ENCODE results near the gene AGBL2. TPM values are rescaled to one million over a fixed set of nuclear protein-coding genes. Genes with fewer than 3 reads are reported as not detected.

Gene AGBL2
- total and polyA plus RNA-seq, 10 donors: 1.1 to 5.1 (median 2.4) TPM

DNA sequence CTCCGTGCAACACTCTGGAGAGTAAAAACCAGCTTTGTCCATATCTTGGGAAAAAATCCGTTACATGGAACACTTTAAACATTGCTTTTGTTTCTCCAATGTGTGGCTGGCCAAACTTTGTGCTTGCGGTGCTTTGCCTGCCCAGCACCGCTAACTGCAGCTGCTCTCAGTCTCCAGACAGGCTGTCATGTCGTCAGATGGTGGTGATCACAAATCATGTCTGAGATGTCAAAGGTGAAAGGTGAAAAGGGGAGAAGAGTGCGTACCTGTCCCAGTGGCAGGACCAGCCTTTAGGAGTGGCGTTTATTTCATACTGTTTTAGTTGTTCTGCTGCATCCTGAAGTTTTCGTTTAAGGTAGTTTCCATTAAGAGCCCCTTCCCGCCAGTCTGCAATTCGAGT, 17.1 kb upstream of the AGBL2 start:
- intact Hi-C loops (cut with DNase I; ENCODE audit: low total_unique reads): loop anchor here (10.0 kb wide), 1 partner anchor 73 kb away; no protein-coding TSS in a partner anchor
- WGBS, 5 donors: 82 to 95% (median 91%) methylated on average over 10 of the region's 10 CpGs
- Histone ChIP-seq H3K27me3 (replicated peaks in 1 of 7) (no peaks in the 10 kb centered on the region), H3K36me3 (peaks cover 14 to 100% (median 98%) of the 10 kb centered on the region in 6 donors), H3K4me3 (no peak overlapping the region), H3K27ac (no peak overlapping the region), H3K4me1 (no peaks in the 10 kb centered on the region), H3K9me3 (no peaks in the 10 kb centered on the region)
- DNase-seq: no peak
- no peak for TF ChIP-seq POLR2A (IDR thresholded peaks at IDR 0.05)
- TF ChIP-seq POLR2AphosphoS5 (IDR thresholded peaks at IDR 0.05): peak in 1 of 3 donors; percentile 11
- no peak for TF ChIP-seq CTCF (IDR thresholded peaks at IDR 0.05 in 8 of 11, conservative IDR thresholded peaks at IDR 0.05 in 3 of 11)

DNA sequence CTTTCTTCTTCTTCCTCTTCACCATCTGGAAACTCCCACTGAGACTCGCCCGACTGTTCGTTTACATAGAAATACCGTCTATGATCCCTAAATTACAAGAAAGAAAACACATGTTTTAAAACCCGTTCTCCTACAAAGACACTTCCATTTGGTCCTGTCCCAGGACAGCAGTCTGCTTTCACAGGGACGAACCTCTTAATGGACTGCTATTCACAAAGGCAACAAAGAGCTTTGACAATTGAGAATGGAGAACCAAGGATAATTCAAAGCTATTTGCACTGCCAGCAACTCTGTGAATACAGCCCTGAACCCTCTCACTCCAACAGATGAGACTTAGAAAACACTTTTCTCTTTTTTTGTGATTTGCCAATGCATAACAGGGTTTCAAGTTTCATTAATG, 16.3 kb upstream of the AGBL2 start:
- WGBS, 5 donors: 85 to 93% (median 91%) methylated on average over 6 of the region's 6 CpGs
- Histone ChIP-seq H3K27me3 (replicated peaks in 1 of 7) (no peaks in the 10 kb centered on the region), H3K27ac (no peak overlapping the region), H3K4me3 (no peak overlapping the region), H3K4me1 (no peaks in the 10 kb centered on the region), H3K36me3 (peaks cover 14 to 100% (median 99%) of the 10 kb centered on the region in 6 donors), H3K9me3 (no peaks in the 10 kb centered on the region)
- no peak for DNase-seq
- intact Hi-C loops (cut with DNase I; ENCODE audit: low total_unique reads): loop anchor here (10.0 kb wide), 1 partner anchor 73 kb away; no protein-coding TSS in a partner anchor
- TF ChIP-seq POLR2A (IDR thresholded peaks at IDR 0.05) (no peak), POLR2AphosphoS5 (IDR thresholded peaks at IDR 0.05) (no peak), CTCF (IDR thresholded peaks at IDR 0.05 in 8 of 11, conservative IDR thresholded peaks at IDR 0.05 in 3 of 11) (no peak)

- Histone ChIP-seq H3K4me1 (peaks cover 0 to 11% (median 0%) of the 10 kb centered on the region in 6 donors), H3K9me3 (no peaks in the 10 kb centered on the region), H3K36me3 (peaks cover 8 to 100% (median 97%) of the 10 kb centered on the region in 6 donors), H3K27ac (no peak overlapping the region), H3K4me3 (no peak overlapping the region), H3K27me3 (replicated peaks in 1 of 7) (no peaks in the 10 kb centered on the region)
- intact Hi-C loops (cut with DNase I; ENCODE audit: low total_unique reads): no loop called here
- no peak for DNase-seq
- no peak for TF ChIP-seq POLR2A (IDR thresholded peaks at IDR 0.05)
- TF ChIP-seq POLR2AphosphoS5 (IDR thresholded peaks at IDR 0.05): peak in 1 of 3 donors; percentile 15
- 72 to 88% (median 85%) methylated on average over 12 of the region's 12 CpGs for WGBS, 5 donors
Observed at GRCh38 chr11:47726878-47727514, 11.8 kb upstream of the AGBL2 start.

- WGBS, 5 donors: 83 to 96% (median 90%) methylated on average over 3 of the region's 3 CpGs
- TF ChIP-seq POLR2A (IDR thresholded peaks at IDR 0.05): no peak
- TF ChIP-seq POLR2AphosphoS5 (IDR thresholded peaks at IDR 0.05): peak in 1 of 3 donors; percentile 18
- TF ChIP-seq CTCF (IDR thresholded peaks at IDR 0.05 in 8 of 11, conservative IDR thresholded peaks at IDR 0.05 in 3 of 11): no peak
Observed at GRCh38 chr11:47726118-47726442, 10.9 kb upstream of the AGBL2 start.

More at GRCh38 chr11:47726118-47726442, 10.9 kb upstream of the AGBL2 start:
- Histone ChIP-seq H3K27ac (no peak overlapping the region), H3K4me1 (peaks cover 0 to 11% (median 0%) of the 10 kb centered on the region in 6 donors), H3K27me3 (replicated peaks in 1 of 7) (no peaks in the 10 kb centered on the region), H3K36me3 (peaks cover 1 to 100% (median 96%) of the 10 kb centered on the region in 6 donors), H3K9me3 (no peaks in the 10 kb centered on the region), H3K4me3 (no peak overlapping the region)
- intact Hi-C loops (cut with DNase I; ENCODE audit: low total_unique reads): no loop called here
- no peak for DNase-seq

Data from spleen (tissue), 11 donors.